Measurements from ENCODE around the gene PKP2.
"Not testable (repeated sequence)": the region's sequence is repeated elsewhere in the genome, so short reads cannot be mapped to it uniquely, and the experiment has no call there.

The PKP2 gene

GRCh38 chr12:32868885-32869284 is 27.7 kb downstream of the PKP2 start:
- no peak overlapping the region for H3K4me3 ChIP-seq (ENCODE audit: control insufficient read depth, low read depth, low read length)
- TF ChIP-seq CTCF (conservative IDR thresholded peaks at IDR 0.05; ENCODE audit: control insufficient read depth, insufficient read depth, low read depth, low read length), result no peak
- no peak for DNase-seq (ENCODE audit: low read depth)

GRCh38 chr12:32864731-32865130 is 31.8 kb downstream of the PKP2 start:
- DNase-seq (ENCODE audit: low read depth), result no peak
- H3K4me3 ChIP-seq (ENCODE audit: control insufficient read depth, low read depth, low read length), result no peak overlapping the region
- no peak for TF ChIP-seq CTCF (conservative IDR thresholded peaks at IDR 0.05; ENCODE audit: control insufficient read depth, insufficient read depth, low read depth, low read length)

- DNase-seq (ENCODE audit: low read depth), result no peak
- no peak for TF ChIP-seq CTCF (conservative IDR thresholded peaks at IDR 0.05; ENCODE audit: control insufficient read depth, insufficient read depth, low read depth, low read length)
- H3K4me3 ChIP-seq (ENCODE audit: control insufficient read depth, low read depth, low read length), result no peak overlapping the region
Observed at GRCh38 chr12:32863128-32863527, 33.4 kb downstream of the PKP2 start.

GRCh38 chr12:32861658-32862057 is 34.9 kb downstream of the PKP2 start:
- DNase-seq (ENCODE audit: low read depth); H3K4me3 ChIP-seq (ENCODE audit: control insufficient read depth, low read depth, low read length): not testable (repeated sequence)

- no peak for TF ChIP-seq CTCF (conservative IDR thresholded peaks at IDR 0.05; ENCODE audit: control insufficient read depth, insufficient read depth, low read depth, low read length)
- no peak overlapping the region for H3K4me3 ChIP-seq (ENCODE audit: control insufficient read depth, low read depth, low read length)
- no peak for DNase-seq (ENCODE audit: low read depth)
Observed at GRCh38 chr12:32860192-32860591, 36.4 kb downstream of the PKP2 start.

GRCh38 chr12:32859389-32859788 is 37.2 kb downstream of the PKP2 start:
- TF ChIP-seq CTCF (conservative IDR thresholded peaks at IDR 0.05; ENCODE audit: control insufficient read depth, insufficient read depth, low read depth, low read length), result no peak
- H3K4me3 ChIP-seq (ENCODE audit: control insufficient read depth, low read depth, low read length), result no peak overlapping the region
- DNase-seq (ENCODE audit: low read depth), result no peak

- no peak for TF ChIP-seq CTCF (conservative IDR thresholded peaks at IDR 0.05; ENCODE audit: control insufficient read depth, insufficient read depth, low read depth, low read length)
Observed at GRCh38 chr12:32854716-32855115, 41.9 kb downstream of the PKP2 start.

More at GRCh38 chr12:32854716-32855115, 41.9 kb downstream of the PKP2 start:
- H3K4me3 ChIP-seq (ENCODE audit: control insufficient read depth, low read depth, low read length), result no peak overlapping the region
- DNase-seq (ENCODE audit: low read depth), result no peak
